Lower lobe of right lung (tissue), 2 donors: Measurements from ENCODE around the gene CUX1. TPM values are rescaled to one million over a fixed set of nuclear protein-coding genes. Genes with fewer than 3 reads are reported as not detected.

ENCODE experiments used
- ATAC-seq, 2 donors: fragments of 200-7000 bp; cut with Tn5 transposase; one replicate each; pipeline ENCODE4 v1.9.1; 2020 to 2022; ENCODE audit warnings: mild to moderate bottlenecking in 2 of 2, moderate library complexity in 2 of 2
- DNase-seq: peaks from one replicate; pipeline ENCODE4 v3.0.0-alpha.2; 2020
- H3K27ac ChIP-seq: fragments of 200-600 bp; one replicate; pipeline ENCODE4 v1.8.0; 2022
- H3K27me3 ChIP-seq: fragments of 200-600 bp; one replicate; pipeline ENCODE4 v1.8.0; 2022; ENCODE audit warnings: low read depth
- H3K36me3 ChIP-seq: fragments of 200-600 bp; one replicate; pipeline ENCODE4 v1.8.0; 2022; ENCODE audit warnings: mild to moderate bottlenecking
- H3K4me1 ChIP-seq: fragments of 200-600 bp; one replicate; pipeline ENCODE4 v1.8.0; 2022
- H3K4me3 ChIP-seq: fragments of 200-600 bp; one replicate; pipeline ENCODE4 v1.8.0; 2022; ENCODE audit warnings: mild to moderate bottlenecking
- H3K9me3 ChIP-seq: fragments of 200-600 bp; one replicate; pipeline ENCODE4 v1.8.0; 2022
- intact Hi-C: fragments of 100-400 bp; cut with DNase I; formaldehyde crosslinking; loops from one replicate; pipeline ENCODE4 v1.11.0; 2022
- total RNA-seq: library from RNA; stranded (reverse); fragmentation: NEBNext Ultra II Directional; extraction: Animal tissue kit (Norgen Biotek cat#: 25700); gene quantifications from one replicate; pipeline ENCODE4 v1.2.1, GENCODE V29; 2021
- TF ChIP-seq, protein P1 (sequence below): fragments of 200-600 bp; IDR thresholded peaks from one replicate; pipeline ENCODE4 v1.8.0; 2022; ENCODE audit warnings: antibody characterized with exemption, mild to moderate bottlenecking
- donor health status: DM: no; HTN: yes; CAD: no; lungs with severe emphysema.

The CUX1 gene
- total RNA-seq, 1 donor from 2014 or later: 118 TPM

DNA sequence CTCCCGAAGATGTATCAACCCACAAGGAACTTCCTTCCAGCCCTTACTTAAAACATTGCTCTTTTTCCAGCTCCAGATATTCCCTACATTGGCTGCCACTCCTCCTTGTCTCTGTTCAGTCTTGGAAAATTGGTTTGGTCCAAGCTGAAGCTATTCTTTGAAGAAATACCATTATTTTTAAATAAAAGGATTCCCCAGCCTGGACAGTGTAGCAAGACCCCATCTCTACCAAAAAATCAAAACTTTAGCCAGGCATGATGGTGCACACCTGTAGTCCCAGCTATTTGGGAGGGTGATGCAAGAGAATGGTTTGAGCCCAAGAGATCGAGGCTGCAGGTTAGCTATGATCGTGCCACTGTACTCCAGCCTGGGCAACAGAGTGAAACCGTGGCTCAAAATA, 159.8 kb downstream of the CUX1 start:
- Histone ChIP-seq H3K36me3 (no peaks in the 10 kb centered on the region), H3K9me3 (no peaks in the 10 kb centered on the region), H3K4me1 (no peaks in the 10 kb centered on the region), H3K4me3 (no peak overlapping the region), H3K27ac (no peak overlapping the region), H3K27me3 (no peaks in the 10 kb centered on the region)
- intact Hi-C loops: no loop called here
- ATAC-seq (no peak), DNase-seq (no peak)
- TF ChIP-seq, protein P1, sequence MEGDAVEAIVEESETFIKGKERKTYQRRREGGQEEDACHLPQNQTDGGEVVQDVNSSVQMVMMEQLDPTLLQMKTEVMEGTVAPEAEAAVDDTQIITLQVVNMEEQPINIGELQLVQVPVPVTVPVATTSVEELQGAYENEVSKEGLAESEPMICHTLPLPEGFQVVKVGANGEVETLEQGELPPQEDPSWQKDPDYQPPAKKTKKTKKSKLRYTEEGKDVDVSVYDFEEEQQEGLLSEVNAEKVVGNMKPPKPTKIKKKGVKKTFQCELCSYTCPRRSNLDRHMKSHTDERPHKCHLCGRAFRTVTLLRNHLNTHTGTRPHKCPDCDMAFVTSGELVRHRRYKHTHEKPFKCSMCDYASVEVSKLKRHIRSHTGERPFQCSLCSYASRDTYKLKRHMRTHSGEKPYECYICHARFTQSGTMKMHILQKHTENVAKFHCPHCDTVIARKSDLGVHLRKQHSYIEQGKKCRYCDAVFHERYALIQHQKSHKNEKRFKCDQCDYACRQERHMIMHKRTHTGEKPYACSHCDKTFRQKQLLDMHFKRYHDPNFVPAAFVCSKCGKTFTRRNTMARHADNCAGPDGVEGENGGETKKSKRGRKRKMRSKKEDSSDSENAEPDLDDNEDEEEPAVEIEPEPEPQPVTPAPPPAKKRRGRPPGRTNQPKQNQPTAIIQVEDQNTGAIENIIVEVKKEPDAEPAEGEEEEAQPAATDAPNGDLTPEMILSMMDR: no peak

DNA sequence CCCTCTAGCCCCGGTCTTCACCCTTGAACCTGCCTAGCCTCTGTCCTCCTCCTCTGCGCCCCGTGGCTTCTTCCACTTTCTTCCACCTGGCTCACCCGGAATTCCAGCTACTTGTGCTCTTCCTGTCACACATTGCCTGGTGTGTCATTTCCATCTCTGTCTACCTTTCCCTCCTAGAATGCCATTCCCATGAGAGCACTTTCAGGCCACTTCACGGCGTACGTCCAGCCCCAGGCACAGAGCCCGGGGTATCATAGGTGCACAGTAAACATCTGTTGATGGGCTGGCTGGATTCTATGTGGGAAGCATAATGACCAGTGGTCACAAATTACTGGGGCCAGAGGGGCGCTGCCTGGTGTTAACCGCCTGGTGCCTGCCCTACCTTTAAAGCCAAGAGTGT, 161.3 kb downstream of the CUX1 start:
- H3K36me3 ChIP-seq: no peaks in the 10 kb centered on the region
- intact Hi-C loops: no loop called here
- H3K4me3 ChIP-seq: no peak overlapping the region
- H3K9me3 ChIP-seq: no peaks in the 10 kb centered on the region
- no peak overlapping the region for H3K27ac ChIP-seq
- no peak for DNase-seq
- ATAC-seq: peak; percentile 72 to 85
- H3K27me3 ChIP-seq: no peaks in the 10 kb centered on the region
- H3K4me1 ChIP-seq: no peaks in the 10 kb centered on the region
- TF ChIP-seq, protein P1: no peak

DNA sequence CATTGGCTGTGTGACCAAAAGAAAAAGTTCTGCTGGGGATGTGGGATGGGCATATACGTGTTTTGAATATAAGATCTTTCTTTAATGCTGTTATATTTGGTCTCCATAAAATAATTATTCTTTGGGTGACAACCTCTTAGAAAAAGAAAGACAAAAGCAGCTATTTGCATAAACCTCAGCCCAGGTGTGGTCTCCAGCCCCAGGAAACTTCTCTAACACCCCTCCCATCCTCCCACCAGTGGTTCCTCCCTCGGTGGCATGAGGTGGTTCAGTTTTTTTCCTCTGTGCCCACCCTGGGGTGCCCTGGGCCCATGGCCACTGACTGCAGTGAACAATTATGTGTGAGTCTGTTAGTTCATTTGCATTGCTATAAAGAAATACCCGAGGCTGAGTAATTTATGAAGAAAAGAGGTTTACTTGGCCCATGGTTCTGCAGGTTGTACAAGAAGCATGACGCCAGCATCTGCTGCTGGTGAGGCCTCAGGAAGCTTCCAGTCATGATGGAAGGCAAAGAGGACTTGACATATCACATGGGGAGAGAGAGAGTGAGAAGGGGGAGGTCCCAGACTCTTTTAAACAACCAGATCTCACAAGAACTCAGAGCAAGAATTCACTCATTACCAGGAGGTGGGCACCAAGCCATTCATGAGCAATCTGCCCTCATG, 165.9 kb downstream of the CUX1 start:
- TF ChIP-seq, protein P1: no peak
- Histone ChIP-seq H3K27me3 (no peaks in the 10 kb centered on the region), H3K9me3 (no peaks in the 10 kb centered on the region), H3K4me1 (no peaks in the 10 kb centered on the region), H3K4me3 (no peak overlapping the region), H3K36me3 (no peaks in the 10 kb centered on the region), H3K27ac (no peak overlapping the region)
- no peak for ATAC-seq
- DNase-seq: no peak
- intact Hi-C loops: no loop called here

DNA sequence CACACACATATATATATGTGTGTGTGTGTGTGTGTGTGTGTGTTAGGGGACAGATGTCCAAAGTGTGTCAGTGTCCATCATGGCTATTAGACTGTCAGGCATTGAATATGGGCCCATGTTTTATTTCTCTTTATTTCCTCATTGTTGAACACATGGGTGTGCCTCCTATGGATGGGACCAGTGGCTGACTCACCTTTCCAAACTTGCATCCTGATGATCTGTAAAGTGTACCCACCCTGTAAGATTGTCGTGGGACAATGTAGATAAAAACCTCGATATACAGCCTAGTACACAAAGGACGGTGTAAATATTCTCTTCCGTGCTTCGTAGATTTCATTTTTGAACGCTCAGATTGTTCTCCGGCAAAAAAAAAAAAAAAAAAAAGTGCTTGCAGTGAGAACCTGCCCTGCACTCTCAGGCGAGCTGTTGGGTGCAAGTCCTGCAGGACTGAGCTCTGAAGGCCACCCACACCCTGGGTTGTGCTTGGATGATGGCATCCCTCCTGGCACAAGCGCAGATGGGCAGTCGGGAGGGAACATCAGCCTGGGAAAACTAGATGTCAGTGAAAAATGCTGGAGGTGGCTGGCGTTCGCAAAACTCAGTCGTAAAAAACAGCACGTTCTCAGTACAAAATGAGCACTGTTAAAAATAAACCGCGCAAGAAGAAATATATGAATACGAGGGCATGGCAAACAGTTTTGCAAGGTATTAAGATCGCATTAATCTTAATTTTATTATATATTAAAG, 166.9 kb downstream of the CUX1 start:
- TF ChIP-seq, protein P1: no peak
- no peaks in the 10 kb centered on the region for H3K27me3 ChIP-seq
- ATAC-seq: no peak
- no peak for DNase-seq
- no peaks in the 10 kb centered on the region for H3K9me3 ChIP-seq
- H3K4me1 ChIP-seq: no peaks in the 10 kb centered on the region
- no peak overlapping the region for H3K27ac ChIP-seq
- H3K4me3 ChIP-seq: no peak overlapping the region
- no peaks in the 10 kb centered on the region for H3K36me3 ChIP-seq
- intact Hi-C loops: no loop called here

DNA sequence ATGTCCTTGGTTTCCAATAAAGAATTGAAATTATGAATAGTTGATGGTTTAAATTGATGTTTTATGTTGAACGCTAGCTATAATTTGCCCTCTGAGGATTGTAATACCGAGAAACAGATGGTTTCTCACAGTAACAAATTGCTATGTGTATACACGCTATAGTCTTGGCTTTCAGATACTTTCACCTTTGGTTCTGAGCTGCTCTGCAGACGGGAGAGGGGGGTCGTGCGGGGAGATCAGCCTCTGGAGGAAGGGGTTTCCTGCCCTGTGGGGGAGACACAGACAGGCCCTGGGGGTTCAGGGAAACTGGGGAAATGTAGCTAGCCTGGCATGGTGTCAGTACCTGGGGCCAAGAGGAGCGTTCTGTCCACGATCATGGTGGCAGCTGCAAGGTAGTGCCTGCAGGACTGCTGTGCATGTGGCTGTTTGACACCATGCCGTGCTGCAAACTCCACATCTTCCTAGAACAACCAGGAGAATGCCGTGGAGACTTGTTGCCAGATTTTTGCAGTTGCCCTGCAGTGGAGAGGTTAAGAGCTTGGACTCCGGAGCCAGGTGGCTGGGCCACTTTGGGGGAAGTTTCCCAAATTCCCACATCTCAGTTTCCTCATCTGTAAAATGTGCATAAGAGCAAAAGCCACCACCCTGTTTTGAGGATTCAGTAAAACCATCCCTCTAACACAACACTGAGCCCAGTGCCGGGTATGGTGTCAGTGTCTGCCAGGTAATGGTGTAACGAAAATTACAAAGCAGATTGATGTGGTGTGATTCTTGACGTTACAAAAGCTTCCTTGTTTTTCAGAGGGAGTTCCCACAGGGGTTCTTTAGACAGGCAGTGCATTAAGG, 167.9 kb downstream of the CUX1 start:
- peak in 1 of 2 donors; percentile 20 for ATAC-seq
- intact Hi-C loops: no loop called here

More for the DNA sequence above, 167.9 kb downstream of the CUX1 start:
- DNase-seq: no peak
- Histone ChIP-seq H3K9me3 (no peaks in the 10 kb centered on the region), H3K27ac (no peak overlapping the region), H3K4me1 (no peaks in the 10 kb centered on the region), H3K4me3 (no peak overlapping the region), H3K36me3 (no peaks in the 10 kb centered on the region), H3K27me3 (no peaks in the 10 kb centered on the region)
- TF ChIP-seq, protein P1: no peak
